Prostate gland (tissue), 2 donors: ENCODE results near the gene SULT1B1.

ENCODE experiments used
- CTCF ChIP-seq, 4 experiments: fragments of 200-600 bp in 2 of 4; fragments of 450-650 bp in 2 of 4; sonication (generic) in 2 of 4; IDR thresholded peaks; 1 replicate in 3 of 4; 2 replicates in 1 of 4; pipeline ENCODE4 v1.5.1; 2016 to 2019; ENCODE audit warnings: antibody characterized with exemption in 4 of 4, mild to moderate bottlenecking in 2 of 4, moderate library complexity in 2 of 4
- POLR2A ChIP-seq: fragments of 450-650 bp; IDR thresholded peaks from one replicate; pipeline ENCODE4 v1.6.1; 2016; ENCODE audit warnings: antibody characterized with exemption, mild to moderate bottlenecking
- POLR2AphosphoS5 ChIP-seq: sonication (generic); formaldehyde crosslinking; IDR thresholded peaks from one replicate; pipeline ENCODE4 v1.6.1; 2017; ENCODE audit warnings: antibody characterized with exemption

DNA sequence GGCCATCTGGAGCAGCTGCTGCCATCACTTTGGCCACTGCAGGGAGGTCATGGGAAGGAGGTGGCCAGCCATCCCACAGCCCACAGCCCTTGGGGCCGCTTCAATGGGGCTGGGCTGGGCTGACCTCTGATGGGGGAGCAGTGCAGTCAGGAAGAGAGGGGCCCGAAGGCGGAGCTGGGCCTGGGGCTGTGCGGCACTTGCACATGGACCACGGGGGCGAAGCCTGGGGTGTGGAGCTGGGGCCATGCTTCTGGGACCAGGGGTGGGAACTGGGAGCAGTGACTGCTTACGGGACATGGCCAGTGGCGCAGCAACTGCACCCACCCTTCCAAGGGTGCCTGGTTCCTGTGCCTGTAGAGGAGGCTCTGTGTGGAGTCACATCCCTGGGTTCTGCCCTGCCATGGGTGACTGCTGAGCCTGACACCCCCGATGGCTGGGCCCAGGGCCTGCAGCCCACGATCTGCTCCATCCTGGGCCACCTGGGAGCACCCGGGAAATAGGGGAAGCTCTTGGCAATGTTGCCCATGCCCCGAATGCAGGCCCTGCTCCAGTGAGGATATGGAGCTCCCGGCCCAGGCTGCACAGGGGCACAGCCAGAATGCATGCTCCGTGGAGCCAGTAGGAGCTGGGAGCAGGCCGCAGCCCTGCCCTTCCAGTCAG, 22.4 kb upstream of the SULT1B1 start:
- TF ChIP-seq POLR2A, result no peak
- no peak for TF ChIP-seq CTCF (IDR thresholded peaks at IDR 0.05)
- TF ChIP-seq POLR2AphosphoS5, result no peak
